Trophoblast cell (in vitro differentiated cells and primary cell): ENCODE data around the gene MXRA8.

Experiments used
- DNase-seq, 2 donors: peaks; one replicate each; pipeline ENCODE4 v3.0.0-alpha.2; 2016
- H2AFZ ChIP-seq: 2 replicates; pipeline ENCODE4 v1.6.1; 2013; ENCODE audit warnings: low read length, moderate library complexity, mild to moderate bottlenecking; ENCODE audit not compliant: insufficient read depth, poor library complexity
- H2AK5ac ChIP-seq: 2 replicates; pipeline ENCODE4 v1.6.1; 2013; ENCODE audit warnings: mild to moderate bottlenecking, low read length
- H2BK120ac ChIP-seq: 2 replicates; pipeline ENCODE4 v1.6.1; 2013; ENCODE audit warnings: low read length, mild to moderate bottlenecking, moderate library complexity; ENCODE audit not compliant: insufficient read depth, poor library complexity
- H2BK12ac ChIP-seq: 2 replicates; pipeline ENCODE4 v1.6.1; 2013; ENCODE audit warnings: mild to moderate bottlenecking, low read length, moderate library complexity
- H2BK5ac ChIP-seq: 2 replicates; pipeline ENCODE4 v1.6.1; 2013; ENCODE audit warnings: low read length, low read depth, moderate library complexity, mild to moderate bottlenecking; ENCODE audit not compliant: poor library complexity
- H3K14ac ChIP-seq: 2 replicates; pipeline ENCODE4 v1.6.1; 2013; ENCODE audit warnings: mild to moderate bottlenecking, low read length
- H3K18ac ChIP-seq: 2 replicates; pipeline ENCODE4 v1.6.1; 2013; ENCODE audit warnings: mild to moderate bottlenecking, low read length
- H3K23ac ChIP-seq: 2 replicates; pipeline ENCODE4 v1.6.1; 2013; ENCODE audit warnings: low read length
- H3K27ac ChIP-seq: 2 replicates; pipeline ENCODE4 v1.5.1; 2013; ENCODE audit warnings: low read depth, mild to moderate bottlenecking, inconsistent platforms, low read length, moderate library complexity
- H3K27me3 ChIP-seq: 2 replicates; pipeline ENCODE4 v1.6.1; 2013; ENCODE audit warnings: inconsistent platforms, mild to moderate bottlenecking, low read length, moderate library complexity; ENCODE audit not compliant: insufficient read depth
- H3K36me3 ChIP-seq, 2 experiments: 1 replicate in 1 of 2; 2 replicates in 1 of 2; pipeline ENCODE4 v1.6.1; 2013; ENCODE audit warnings: low read length in 2 of 2, mild to moderate bottlenecking in 2 of 2, moderate library complexity in 1 of 2; ENCODE audit not compliant: insufficient read depth in 2 of 2, control insufficient read depth in 1 of 2
- H3K4ac ChIP-seq: 2 replicates; pipeline ENCODE4 v1.6.1; 2013; ENCODE audit warnings: low read depth, mild to moderate bottlenecking, low read length, moderate library complexity
- H3K4me1 ChIP-seq, 2 experiments: 1 replicate in 1 of 2; 2 replicates in 1 of 2; pipeline ENCODE4 v1.6.1; 2013; ENCODE audit warnings: low read length in 2 of 2, mild to moderate bottlenecking in 2 of 2, moderate library complexity in 1 of 2; ENCODE audit not compliant: insufficient read depth in 2 of 2, control insufficient read depth in 1 of 2
- H3K4me2 ChIP-seq: 2 replicates; pipeline ENCODE4 v1.6.1; 2013; ENCODE audit warnings: inconsistent platforms, mild to moderate bottlenecking, low read length, moderate library complexity
- H3K4me3 ChIP-seq: 2 replicates; pipeline ENCODE4 v1.5.1; 2013; ENCODE audit warnings: mild to moderate bottlenecking, low read depth, low read length, inconsistent platforms
- H3K79me1 ChIP-seq: one replicate; pipeline ENCODE4 v1.6.1; 2013; ENCODE audit warnings: low read length
- H3K79me2 ChIP-seq: 2 replicates; pipeline ENCODE4 v1.6.1; 2013; ENCODE audit warnings: low read length, mild to moderate bottlenecking; ENCODE audit not compliant: control insufficient read depth, insufficient read depth, poor library complexity
- H3K9ac ChIP-seq: 2 replicates; pipeline ENCODE4 v1.6.1; 2013; ENCODE audit warnings: mild to moderate bottlenecking, low read length
- H3K9me3 ChIP-seq: 2 replicates; pipeline ENCODE4 v1.6.1; 2013; ENCODE audit warnings: low read depth, mild to moderate bottlenecking, control low read depth, inconsistent platforms, low read length; ENCODE audit not compliant: insufficient read depth
- H4K12ac ChIP-seq: 2 replicates; pipeline ENCODE4 v1.6.1; 2013; ENCODE audit warnings: low read depth, mild to moderate bottlenecking, low read length, moderate library complexity
- H4K8ac ChIP-seq: 2 replicates; pipeline ENCODE4 v1.6.1; 2013; ENCODE audit warnings: low read depth, mild to moderate bottlenecking, low read length, moderate library complexity
- H4K91ac ChIP-seq: one replicate; pipeline ENCODE4 v1.6.1; 2013; ENCODE audit warnings: low read depth, mild to moderate bottlenecking, low read length, moderate library complexity
- WGBS: extraction: QIAGEN DNeasy Blood & Tissue Kit; methylation state at CpG from one replicate; pipeline ENCODE4 v1.1.7; 2013; ENCODE audit warnings: missing lambda C conversion rate; ENCODE audit not compliant: insufficient read length, insufficient coverage; ENCODE audit errors: extremely low coverage; 5-methylcytosine and 5-hydroxymethylcytosine counted together

Gene MXRA8

GRCh38 chr1:1322418-1322817 is 35.9 kb downstream of the MXRA8 start:
- WGBS: no CpG with 5 or more reads among the region's 14 CpGs
- H3K4ac ChIP-seq: peak overlapping the region; percentile 21
- peaks cover 26% of the 10 kb centered on the region for H3K79me2 ChIP-seq
- H3K9me3 ChIP-seq: peaks cover 3% of the 10 kb centered on the region
- no peak overlapping the region for H4K91ac ChIP-seq
- H3K27me3 ChIP-seq: no peaks in the 10 kb centered on the region
- no peak overlapping the region for H2AK5ac ChIP-seq
- H3K4me1 ChIP-seq: peaks cover 12 to 16% of the 10 kb centered on the region in 2 experiments
- H3K14ac ChIP-seq: no peak overlapping the region
- peaks cover 9% of the 10 kb centered on the region for H3K79me1 ChIP-seq
- no peak overlapping the region for H2AFZ ChIP-seq
- H3K36me3 ChIP-seq: peaks cover 38 to 40% of the 10 kb centered on the region in 2 experiments
- H4K12ac ChIP-seq: no peak overlapping the region
- H3K27ac ChIP-seq: no peak overlapping the region
- DNase-seq: no peak
- H4K8ac ChIP-seq: no peak overlapping the region
- no peak overlapping the region for H3K9ac ChIP-seq
- no peak overlapping the region for H2BK120ac ChIP-seq
- no peak overlapping the region for H3K23ac ChIP-seq
- no peak overlapping the region for H3K4me3 ChIP-seq
- H2BK12ac ChIP-seq: no peak overlapping the region
- no peak overlapping the region for H3K4me2 ChIP-seq
- no peak overlapping the region for H3K18ac ChIP-seq
- H2BK5ac ChIP-seq: no peak overlapping the region

- peaks cover 12 to 16% of the 10 kb centered on the region in 2 experiments for H3K4me1 ChIP-seq
- H2BK120ac ChIP-seq: no peak overlapping the region
- H3K18ac ChIP-seq: no peak overlapping the region
- H3K27ac ChIP-seq: no peak overlapping the region
- no peak for DNase-seq
- no peak overlapping the region for H2AK5ac ChIP-seq
- peaks cover 3% of the 10 kb centered on the region for H3K9me3 ChIP-seq
- no peak overlapping the region for H3K23ac ChIP-seq
- H2BK12ac ChIP-seq: no peak overlapping the region
- H3K14ac ChIP-seq: no peak overlapping the region
- no peak overlapping the region for H4K91ac ChIP-seq
- H3K36me3 ChIP-seq: peaks cover 33 to 35% of the 10 kb centered on the region in 2 experiments
- no peak overlapping the region for H2AFZ ChIP-seq
- H3K79me2 ChIP-seq: peaks cover 26% of the 10 kb centered on the region
- peaks cover 9% of the 10 kb centered on the region for H3K79me1 ChIP-seq
- H3K27me3 ChIP-seq: no peaks in the 10 kb centered on the region
- H3K9ac ChIP-seq: no peak overlapping the region
- WGBS: no CpG with 5 or more reads among the region's 8 CpGs
- no peak overlapping the region for H3K4me3 ChIP-seq
- peak overlapping the region; percentile 16 for H3K4ac ChIP-seq
- H4K12ac ChIP-seq: no peak overlapping the region
- H2BK5ac ChIP-seq: no peak overlapping the region
- no peak overlapping the region for H3K4me2 ChIP-seq
- no peak overlapping the region for H4K8ac ChIP-seq
Measured at GRCh38 chr1:1321477-1321876, 36.9 kb downstream of the MXRA8 start.

- H2BK5ac ChIP-seq: no peak overlapping the region
- H3K27me3 ChIP-seq: no peaks in the 10 kb centered on the region
- H3K79me2 ChIP-seq: peaks cover 26% of the 10 kb centered on the region
- H3K79me1 ChIP-seq: peaks cover 9% of the 10 kb centered on the region
- H3K23ac ChIP-seq: no peak overlapping the region
- no peak overlapping the region for H3K27ac ChIP-seq
- H2BK120ac ChIP-seq: no peak overlapping the region
- no peak overlapping the region for H2BK12ac ChIP-seq
- peaks cover 35 to 36% of the 10 kb centered on the region in 2 experiments for H3K36me3 ChIP-seq
- no peak overlapping the region for H4K12ac ChIP-seq
- peak overlapping the region; percentile 43 for H3K4ac ChIP-seq
- peaks cover 12 to 14% of the 10 kb centered on the region in 2 experiments for H3K4me1 ChIP-seq
- H3K9me3 ChIP-seq: peaks cover 3% of the 10 kb centered on the region
- H3K4me3 ChIP-seq: no peak overlapping the region
- no peak overlapping the region for H3K4me2 ChIP-seq
- no peak overlapping the region for H3K18ac ChIP-seq
- no peak overlapping the region for H2AFZ ChIP-seq
- H2AK5ac ChIP-seq: no peak overlapping the region
- no peak for DNase-seq
- H3K9ac ChIP-seq: no peak overlapping the region
- no peak overlapping the region for H3K14ac ChIP-seq
- H4K8ac ChIP-seq: no peak overlapping the region
- no CpG with 5 or more reads among the region's 23 CpGs for WGBS
- H4K91ac ChIP-seq: no peak overlapping the region
Measured at GRCh38 chr1:1320666-1321448, 37.5 kb downstream of the MXRA8 start.

GRCh38 chr1:1319646-1319941 is 38.8 kb downstream of the MXRA8 start:
- Histone ChIP-seq H4K12ac (no peak overlapping the region), H2BK5ac (no peak overlapping the region), H3K18ac (no peak overlapping the region), H3K79me2 (peaks cover 17% of the 10 kb centered on the region), H3K14ac (no peak overlapping the region), H3K23ac (no peak overlapping the region), H4K91ac (no peak overlapping the region), H3K9me3 (no peaks in the 10 kb centered on the region), H3K36me3 (peaks cover 44 to 45% of the 10 kb centered on the region in 2 experiments), H2BK120ac (no peak overlapping the region), H2AFZ (no peak overlapping the region), H3K27ac (no peak overlapping the region), H3K9ac (no peak overlapping the region), H3K4ac (no peak overlapping the region), H3K4me2 (no peak overlapping the region), H3K4me3 (no peak overlapping the region), H3K27me3 (no peaks in the 10 kb centered on the region), H2AK5ac (no peak overlapping the region), H3K79me1 (peaks cover 4% of the 10 kb centered on the region), H3K4me1 (peaks cover 2 to 6% of the 10 kb centered on the region in 2 experiments), H4K8ac (no peak overlapping the region), H2BK12ac (no peak overlapping the region)
- no CpG with 5 or more reads among the region's 13 CpGs for WGBS
- no peak for DNase-seq
